ENCODE measurements around the gene YWHAQ. TPM values are rescaled to one million over a fixed set of nuclear protein-coding genes. Genes with fewer than 3 reads are reported as not detected.

Gene YWHAQ
- total RNA-seq (ENCODE audit: low replicate concordance), result 468 and 655 TPM in 2 replicates

DNA sequence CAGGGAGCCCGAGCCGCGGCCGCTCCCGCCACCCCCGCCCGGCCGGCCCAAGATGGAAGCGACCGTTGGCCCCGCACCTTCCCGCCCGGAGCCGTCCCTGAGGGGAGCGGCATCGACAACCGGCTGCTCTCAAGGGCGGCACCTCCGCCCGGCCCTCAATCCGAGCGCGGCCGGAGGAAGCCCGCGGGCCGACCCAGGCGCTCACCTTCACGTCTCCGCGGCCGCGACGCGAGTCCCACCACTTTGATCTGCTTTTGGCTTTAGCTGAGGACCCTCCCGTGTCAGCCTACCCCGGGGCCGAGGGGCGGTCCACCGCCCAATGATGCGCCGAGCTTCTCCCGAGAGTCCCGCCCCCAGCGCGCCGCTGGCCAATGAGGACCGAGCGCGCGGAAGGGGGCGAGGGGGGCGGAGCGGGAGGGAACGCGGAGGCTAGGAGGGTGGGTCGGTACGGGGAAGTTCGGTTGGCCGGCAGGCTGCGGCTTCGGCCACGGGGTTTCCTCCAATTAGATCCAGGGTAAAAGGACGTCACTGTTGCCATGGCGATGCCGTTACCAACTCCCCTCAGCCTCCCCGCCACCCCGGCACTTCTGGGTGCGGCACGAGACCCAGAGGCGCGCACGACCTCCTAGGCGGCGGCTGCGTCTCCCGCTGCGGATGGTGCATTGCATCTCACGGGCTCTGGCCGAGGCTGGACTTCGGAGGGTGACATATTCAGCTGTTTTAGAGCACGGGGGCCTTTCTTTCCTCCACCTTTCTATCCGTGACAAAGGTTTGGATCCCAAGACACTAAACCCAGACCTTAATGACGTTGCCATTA is at the start of gene YWHAQ:
YWHAQ (minus strand) TSS at position 262 of the 817 bp plus-strand sequence. CDS start 545 bp downstream, outside the sequence.
- H3K9me3 ChIP-seq (ENCODE audit: low read depth), result no peaks in the 10 kb centered on the region
- Mint-ChIP-seq H3K4me3 (peak within 1 kb of the TSS; percentile 99), H3K27me3 (ENCODE audit: insufficient read depth, low read depth) (peaks cover 5% of the 10 kb centered on the region), H3K27ac (peak within 1 kb of the TSS; percentile 93), H3K4me1 (peaks cover 48% of the 10 kb centered on the region), H3K36me3 (peaks cover 30% of the 10 kb centered on the region), H3K9me3 (no peaks in the 10 kb centered on the region)
- peaks cover 12% of the 10 kb centered on the region for H3K27me3 ChIP-seq
- DNase-seq (ENCODE audit: low spot score), result peak; percentile 99
- peak within 1 kb of the TSS; percentile 73 for H3K4me3 ChIP-seq
- peak within 1 kb of the TSS; percentile 100 for H3K27ac ChIP-seq
- peak within 1 kb of the TSS; percentile 81 for H2AFZ ChIP-seq (replicated peaks)
- peak within 1 kb of the TSS; percentile 98 for H3K9ac ChIP-seq
- peaks cover 43% of the 10 kb centered on the region for H3K79me2 ChIP-seq (ENCODE audit: low read depth)
- H3K36me3 ChIP-seq, result peaks cover 16% of the 10 kb centered on the region
- TF ChIP-seq EZH2phosphoT487 (IDR thresholded peaks at IDR 0.05), result no peak
- TF ChIP-seq EZH2 (IDR thresholded peaks at IDR 0.05), result peak; percentile 48
- TF ChIP-seq, protein P1, sequence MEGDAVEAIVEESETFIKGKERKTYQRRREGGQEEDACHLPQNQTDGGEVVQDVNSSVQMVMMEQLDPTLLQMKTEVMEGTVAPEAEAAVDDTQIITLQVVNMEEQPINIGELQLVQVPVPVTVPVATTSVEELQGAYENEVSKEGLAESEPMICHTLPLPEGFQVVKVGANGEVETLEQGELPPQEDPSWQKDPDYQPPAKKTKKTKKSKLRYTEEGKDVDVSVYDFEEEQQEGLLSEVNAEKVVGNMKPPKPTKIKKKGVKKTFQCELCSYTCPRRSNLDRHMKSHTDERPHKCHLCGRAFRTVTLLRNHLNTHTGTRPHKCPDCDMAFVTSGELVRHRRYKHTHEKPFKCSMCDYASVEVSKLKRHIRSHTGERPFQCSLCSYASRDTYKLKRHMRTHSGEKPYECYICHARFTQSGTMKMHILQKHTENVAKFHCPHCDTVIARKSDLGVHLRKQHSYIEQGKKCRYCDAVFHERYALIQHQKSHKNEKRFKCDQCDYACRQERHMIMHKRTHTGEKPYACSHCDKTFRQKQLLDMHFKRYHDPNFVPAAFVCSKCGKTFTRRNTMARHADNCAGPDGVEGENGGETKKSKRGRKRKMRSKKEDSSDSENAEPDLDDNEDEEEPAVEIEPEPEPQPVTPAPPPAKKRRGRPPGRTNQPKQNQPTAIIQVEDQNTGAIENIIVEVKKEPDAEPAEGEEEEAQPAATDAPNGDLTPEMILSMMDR (IDR thresholded peaks at IDR 0.05), result no peak
- H3F3A ChIP-seq (ENCODE audit: low read depth), result peaks cover 27% of the 10 kb centered on the region
- peaks cover 43% of the 10 kb centered on the region for H4K20me1 ChIP-seq (ENCODE audit: low read depth)
- H3K4me1 ChIP-seq, result peaks cover 43% of the 10 kb centered on the region
- H3K4me2 ChIP-seq, result peak within 1 kb of the TSS; percentile 84

DNA sequence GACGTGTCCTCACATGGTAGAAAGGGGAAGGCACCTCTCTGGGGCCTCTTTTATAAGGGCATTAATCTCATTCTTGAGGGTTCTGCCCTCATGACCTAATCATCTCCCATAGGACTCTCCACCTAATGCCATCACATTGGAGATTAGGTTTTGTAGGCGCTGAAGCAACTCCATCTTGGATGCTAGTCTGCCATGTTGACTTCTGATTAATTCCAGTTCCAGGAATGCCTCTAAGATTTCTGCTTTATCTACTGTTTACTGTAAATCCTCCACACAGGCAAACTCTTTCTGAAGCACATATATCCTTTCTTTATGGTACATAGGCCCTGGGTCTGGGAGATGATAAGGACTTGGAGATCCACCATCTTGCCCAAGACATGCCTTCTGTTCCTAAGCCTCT is 49.3 kb upstream of the YWHAQ start:
- no peak overlapping the region for H3K9ac ChIP-seq
- no peaks in the 10 kb centered on the region for H3K36me3 Mint-ChIP-seq
- no peaks in the 10 kb centered on the region for H3K9me3 ChIP-seq (ENCODE audit: low read depth)
- H3K79me2 ChIP-seq (ENCODE audit: low read depth), result no peaks in the 10 kb centered on the region
- H3K4me3 ChIP-seq, result no peak overlapping the region
- H3K27me3 Mint-ChIP-seq (ENCODE audit: insufficient read depth, low read depth), result no peaks in the 10 kb centered on the region
- H3K27ac ChIP-seq, result no peak overlapping the region
- TF ChIP-seq EZH2phosphoT487 (IDR thresholded peaks at IDR 0.05) (no peak), EZH2 (IDR thresholded peaks at IDR 0.05) (no peak)
- TF ChIP-seq, protein P1 (IDR thresholded peaks at IDR 0.05), result no peak
- no peaks in the 10 kb centered on the region for H4K20me1 ChIP-seq (ENCODE audit: low read depth)
- H3K4me2 ChIP-seq, result no peak overlapping the region
- H3K4me1 Mint-ChIP-seq, result peaks cover 16% of the 10 kb centered on the region
- peaks cover 4% of the 10 kb centered on the region for H3K4me1 ChIP-seq
- H3K27me3 ChIP-seq, result no peaks in the 10 kb centered on the region
- H3K9me3 Mint-ChIP-seq, result no peaks in the 10 kb centered on the region
- DNase-seq (ENCODE audit: low spot score), result no peak
- H2AFZ ChIP-seq (replicated peaks), result no peak overlapping the region
- H3K36me3 ChIP-seq, result no peaks in the 10 kb centered on the region
- no peak overlapping the region for H3K4me3 Mint-ChIP-seq
- peaks cover 5% of the 10 kb centered on the region for H3F3A ChIP-seq (ENCODE audit: low read depth)
- no peak overlapping the region for H3K27ac Mint-ChIP-seq

DNA sequence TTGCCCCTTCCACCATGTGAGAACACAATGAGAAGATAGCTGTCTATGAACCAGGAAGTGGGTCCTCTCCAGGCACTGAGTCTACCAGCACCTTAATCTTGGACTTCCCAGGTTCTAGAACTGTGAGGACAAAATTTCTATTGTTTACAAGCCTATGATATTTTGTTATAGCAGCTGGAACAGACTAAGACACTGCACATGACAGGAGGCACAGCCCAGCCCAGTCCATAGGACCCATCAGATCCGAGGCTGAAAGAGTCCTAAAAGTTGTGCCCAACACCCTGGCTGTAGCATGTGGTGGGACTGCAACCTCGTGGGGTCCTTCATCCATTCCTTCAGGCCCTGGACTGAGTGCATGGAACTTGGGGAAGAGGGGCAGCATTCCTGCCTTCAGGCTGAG is 48.4 kb upstream of the YWHAQ start:
- Histone ChIP-seq H3K36me3 (no peaks in the 10 kb centered on the region), H3K9me3 (ENCODE audit: low read depth) (no peaks in the 10 kb centered on the region), H4K20me1 (ENCODE audit: low read depth) (no peaks in the 10 kb centered on the region), H3K27me3 (no peaks in the 10 kb centered on the region), H3K79me2 (ENCODE audit: low read depth) (no peaks in the 10 kb centered on the region), H2AFZ (replicated peaks) (no peak overlapping the region), H3K4me1 (peaks cover 10% of the 10 kb centered on the region), H3K4me3 (no peak overlapping the region), H3F3A (ENCODE audit: low read depth) (peaks cover 10% of the 10 kb centered on the region), H3K4me2 (no peak overlapping the region), H3K27ac (no peak overlapping the region), H3K9ac (no peak overlapping the region)
- H3K27me3 Mint-ChIP-seq (ENCODE audit: insufficient read depth, low read depth), result no peaks in the 10 kb centered on the region
- peaks cover 22% of the 10 kb centered on the region for H3K4me1 Mint-ChIP-seq
- H3K36me3 Mint-ChIP-seq, result no peaks in the 10 kb centered on the region
- DNase-seq (ENCODE audit: low spot score), result no peak
- H3K4me3 Mint-ChIP-seq, result no peak overlapping the region
- no peaks in the 10 kb centered on the region for H3K9me3 Mint-ChIP-seq
- TF ChIP-seq EZH2 (IDR thresholded peaks at IDR 0.05) (no peak), EZH2phosphoT487 (IDR thresholded peaks at IDR 0.05) (no peak)
- TF ChIP-seq, protein P1 (IDR thresholded peaks at IDR 0.05), result no peak
- no peak overlapping the region for H3K27ac Mint-ChIP-seq

All from neural progenitor cell (in vitro differentiated cells).